ENCODE results near the gene METTL24. TPM values are rescaled to one million over a fixed set of nuclear protein-coding genes. Genes with fewer than 3 reads are reported as not detected.

The METTL24 gene
- total RNA-seq, 3 donors from 2014 or later = not detected

DNA sequence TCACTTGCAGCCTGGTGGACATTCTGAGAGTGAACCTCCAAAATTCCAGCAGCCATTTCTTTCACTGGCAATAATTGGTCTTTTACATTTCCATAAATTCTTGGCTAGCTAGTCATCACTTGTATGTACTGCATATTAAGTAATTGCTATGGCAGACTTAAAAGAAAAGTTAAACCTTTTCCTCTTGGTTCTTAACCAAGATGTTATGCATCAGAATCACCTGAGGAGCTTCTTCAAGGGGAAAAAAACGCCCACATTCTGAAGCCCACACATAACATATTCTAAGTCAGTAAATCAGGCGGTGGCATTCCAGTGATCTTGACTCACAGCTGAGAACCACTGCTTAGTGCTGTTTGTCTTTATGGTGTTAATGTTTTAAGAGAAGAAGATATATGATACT, 140.9 kb downstream of the METTL24 start:
- Mint-ChIP-seq H3K27me3 (ENCODE audit: low read depth) (no peaks in the 10 kb centered on the region), H3K9me3 (no peaks in the 10 kb centered on the region), H3K4me1 (ENCODE audit: low read depth) (no peaks in the 10 kb centered on the region), H3K4me3 (no peak overlapping the region), H3K36me3 (ENCODE audit: insufficient read depth) (peaks cover 31% of the 10 kb centered on the region)
- ATAC-seq (no peak), DNase-seq (no peak)

DNA sequence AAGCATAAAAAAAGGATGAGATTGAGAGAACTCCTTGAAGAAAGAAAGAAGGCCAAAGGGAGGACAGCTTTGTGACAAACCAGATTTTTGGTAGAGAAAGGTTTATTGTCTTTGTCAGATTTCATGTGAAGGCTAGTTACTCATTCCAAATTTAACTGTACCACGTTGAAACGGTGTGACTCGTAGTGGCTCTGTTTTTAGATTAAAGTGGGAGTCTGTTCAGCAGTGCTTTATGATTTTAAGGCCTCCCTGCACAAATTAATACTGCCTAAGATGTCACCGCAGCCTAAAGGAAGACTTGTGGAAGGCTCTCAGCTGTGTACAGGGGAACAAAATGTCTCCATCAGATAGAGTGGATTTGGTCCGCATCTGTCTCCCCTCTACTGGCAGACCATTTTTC, 142.0 kb downstream of the METTL24 start:
- DNase-seq = no peak
- H3K4me1 Mint-ChIP-seq (ENCODE audit: low read depth) = no peaks in the 10 kb centered on the region
- no peaks in the 10 kb centered on the region for H3K27me3 Mint-ChIP-seq (ENCODE audit: low read depth)
- H3K36me3 Mint-ChIP-seq (ENCODE audit: insufficient read depth) = peaks cover 36% of the 10 kb centered on the region
- no peak for ATAC-seq
- no peak overlapping the region for H3K4me3 Mint-ChIP-seq
- H3K9me3 Mint-ChIP-seq = no peaks in the 10 kb centered on the region

DNA sequence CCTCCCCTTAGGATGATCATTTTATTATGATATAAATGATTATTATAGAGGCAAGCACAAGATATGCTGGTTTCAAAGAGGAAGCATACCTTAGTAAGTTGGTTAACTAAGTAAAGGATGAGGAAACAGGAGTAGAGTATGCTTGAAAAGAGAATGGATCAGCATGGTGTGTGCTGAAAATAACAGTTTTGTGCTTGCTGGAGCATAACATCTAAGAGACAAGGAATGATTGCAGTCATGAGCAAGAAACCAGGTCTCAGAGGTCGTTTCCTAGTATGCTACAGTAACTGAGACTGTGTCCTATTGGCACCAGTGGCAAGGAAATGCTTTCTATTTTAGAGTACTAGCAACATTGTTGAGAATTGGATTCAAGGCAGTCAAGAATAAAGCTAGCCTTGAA, 143.8 kb downstream of the METTL24 start:
- DNase-seq (no peak), ATAC-seq (no peak)
- H3K4me3 Mint-ChIP-seq = no peak overlapping the region
- peaks cover 29% of the 10 kb centered on the region for H3K36me3 Mint-ChIP-seq (ENCODE audit: insufficient read depth)
- H3K4me1 Mint-ChIP-seq (ENCODE audit: low read depth) = no peaks in the 10 kb centered on the region
- no peaks in the 10 kb centered on the region for H3K9me3 Mint-ChIP-seq
- H3K27me3 Mint-ChIP-seq (ENCODE audit: low read depth) = no peaks in the 10 kb centered on the region

DNA sequence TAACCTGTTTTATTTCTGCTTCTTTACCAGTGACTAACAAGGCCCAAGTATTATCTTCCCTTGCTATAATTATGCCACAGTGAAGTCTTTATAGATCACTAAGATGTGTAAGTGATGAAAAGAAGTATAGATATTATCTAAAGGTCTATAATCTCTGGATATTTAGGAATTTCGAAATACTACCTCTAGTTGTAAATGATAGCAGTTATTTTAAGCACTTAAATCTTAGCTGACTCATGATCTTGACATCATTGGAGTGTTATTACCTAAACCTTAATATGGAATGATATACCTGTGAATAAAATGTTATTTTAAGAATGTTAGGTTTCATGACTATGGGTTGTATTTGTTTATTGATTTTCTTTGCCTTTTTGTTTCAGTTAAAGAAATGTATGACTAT, 146.4 kb downstream of the METTL24 start:
- DNase-seq (no peak), ATAC-seq (no peak)
- Mint-ChIP-seq H3K27me3 (ENCODE audit: low read depth) (no peaks in the 10 kb centered on the region), H3K4me1 (ENCODE audit: low read depth) (no peaks in the 10 kb centered on the region), H3K36me3 (ENCODE audit: insufficient read depth) (peaks cover 28% of the 10 kb centered on the region), H3K4me3 (no peak overlapping the region), H3K9me3 (no peaks in the 10 kb centered on the region)

DNA sequence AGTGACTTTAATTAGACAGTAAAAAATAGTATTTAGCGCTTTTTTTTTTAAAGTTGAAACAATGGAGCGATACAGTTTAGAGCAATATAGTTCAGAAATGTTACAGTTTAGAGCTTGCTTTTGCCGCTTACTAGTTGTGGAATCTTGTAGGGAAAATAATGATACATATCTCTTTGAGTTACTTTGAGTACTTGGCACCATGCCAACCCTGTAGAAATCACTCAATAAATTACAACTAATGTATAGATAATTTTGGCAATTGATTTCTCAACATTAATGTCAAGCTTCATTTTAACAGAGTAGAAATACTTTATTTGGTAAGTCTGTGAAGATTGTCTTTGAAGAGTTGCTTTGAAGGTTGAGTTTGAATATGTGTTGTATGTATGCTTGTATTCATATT, 150.5 kb downstream of the METTL24 start:
- Mint-ChIP-seq H3K27me3 (ENCODE audit: low read depth) (no peaks in the 10 kb centered on the region), H3K9me3 (no peaks in the 10 kb centered on the region), H3K4me1 (ENCODE audit: low read depth) (no peaks in the 10 kb centered on the region), H3K4me3 (no peak overlapping the region), H3K36me3 (ENCODE audit: insufficient read depth) (peaks cover 16% of the 10 kb centered on the region)
- ATAC-seq (no peak), DNase-seq (no peak)

DNA sequence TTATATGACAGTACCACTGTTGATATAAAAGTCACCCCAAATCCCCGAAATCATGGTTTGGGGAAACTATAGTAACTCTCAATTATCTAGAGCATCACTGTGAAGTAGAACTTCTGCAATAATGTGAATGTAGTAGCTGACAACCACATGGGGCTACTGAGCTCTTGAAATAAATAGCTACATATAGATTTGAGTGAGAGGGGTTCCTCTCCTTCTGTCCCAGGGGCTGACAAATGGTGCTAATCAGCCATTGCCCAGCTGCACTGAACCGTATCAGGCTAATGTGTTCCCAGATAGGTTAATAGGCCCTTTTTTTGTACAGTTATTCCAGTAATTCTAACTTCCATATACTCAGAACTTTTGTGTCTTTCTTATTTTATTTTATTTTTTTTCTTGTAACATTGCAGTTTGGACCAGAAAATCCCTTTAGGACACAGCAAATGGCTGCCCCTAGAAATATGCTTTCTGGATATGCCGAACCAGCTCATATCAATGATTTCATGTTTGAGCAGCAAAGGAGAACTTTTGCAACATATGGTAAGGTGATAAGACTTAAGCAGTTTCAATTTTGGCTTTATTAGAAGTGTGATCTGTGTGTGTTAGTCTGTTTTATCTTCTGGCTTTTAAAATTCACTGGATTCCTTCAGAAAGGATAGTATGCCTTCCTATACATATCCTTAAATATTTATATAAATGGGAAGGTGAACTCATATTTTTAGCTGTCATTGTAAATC, 156.8 kb downstream of the METTL24 start:
- Mint-ChIP-seq H3K36me3 (ENCODE audit: insufficient read depth) (peaks cover 2% of the 10 kb centered on the region), H3K4me3 (no peak overlapping the region), H3K4me1 (ENCODE audit: low read depth) (peaks cover 8% of the 10 kb centered on the region), H3K9me3 (no peaks in the 10 kb centered on the region), H3K27me3 (ENCODE audit: low read depth) (no peaks in the 10 kb centered on the region)
- DNase-seq (no peak), ATAC-seq (no peak)

DNA sequence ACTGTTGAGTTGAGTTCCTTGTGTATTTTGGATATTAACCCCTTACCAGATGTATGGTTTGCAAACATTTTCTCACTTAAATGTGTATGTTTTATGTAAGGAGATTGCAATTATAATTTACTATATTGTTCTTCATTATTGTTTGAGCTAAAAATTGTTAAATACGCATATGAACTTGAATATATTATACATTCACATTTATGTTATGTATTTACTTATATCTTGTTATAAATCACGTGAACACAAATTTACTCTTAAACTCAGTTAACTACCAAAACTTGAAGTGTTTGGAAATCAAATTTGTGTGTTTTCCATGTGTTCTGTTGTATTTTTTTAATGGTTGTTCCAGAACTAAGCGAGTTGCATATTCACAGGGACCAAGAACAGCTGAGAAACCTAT, 159.6 kb downstream of the METTL24 start:
- H3K4me3 Mint-ChIP-seq = no peak overlapping the region
- H3K4me1 Mint-ChIP-seq (ENCODE audit: low read depth) = peaks cover 18% of the 10 kb centered on the region
- DNase-seq (no peak), ATAC-seq (no peak)
- peaks cover 9% of the 10 kb centered on the region for H3K36me3 Mint-ChIP-seq (ENCODE audit: insufficient read depth)
- H3K9me3 Mint-ChIP-seq = no peaks in the 10 kb centered on the region
- H3K27me3 Mint-ChIP-seq (ENCODE audit: low read depth) = no peaks in the 10 kb centered on the region

DNA sequence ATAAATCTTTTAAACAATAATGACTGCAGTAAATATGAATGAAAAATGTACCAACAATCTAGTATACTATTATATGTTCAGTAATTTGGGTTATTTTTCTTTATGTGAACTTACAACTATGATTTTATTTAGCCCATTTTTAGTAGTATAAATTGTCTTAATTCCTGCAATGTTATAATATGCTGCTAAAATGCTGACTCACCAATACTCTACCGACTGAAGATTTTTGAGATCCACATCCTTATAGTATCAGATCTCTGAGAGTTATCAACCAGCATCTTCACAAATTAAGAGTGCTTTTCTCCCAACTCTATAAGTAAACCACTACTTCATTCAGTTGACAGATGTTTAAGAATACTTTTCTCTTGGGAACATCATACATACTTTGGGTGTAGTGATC, 161.3 kb downstream of the METTL24 start:
- ATAC-seq (no peak), DNase-seq (no peak)
- Mint-ChIP-seq H3K4me1 (ENCODE audit: low read depth) (peaks cover 18% of the 10 kb centered on the region), H3K4me3 (no peak overlapping the region), H3K9me3 (no peaks in the 10 kb centered on the region), H3K36me3 (ENCODE audit: insufficient read depth) (peaks cover 10% of the 10 kb centered on the region), H3K27me3 (ENCODE audit: low read depth) (no peaks in the 10 kb centered on the region)

DNA sequence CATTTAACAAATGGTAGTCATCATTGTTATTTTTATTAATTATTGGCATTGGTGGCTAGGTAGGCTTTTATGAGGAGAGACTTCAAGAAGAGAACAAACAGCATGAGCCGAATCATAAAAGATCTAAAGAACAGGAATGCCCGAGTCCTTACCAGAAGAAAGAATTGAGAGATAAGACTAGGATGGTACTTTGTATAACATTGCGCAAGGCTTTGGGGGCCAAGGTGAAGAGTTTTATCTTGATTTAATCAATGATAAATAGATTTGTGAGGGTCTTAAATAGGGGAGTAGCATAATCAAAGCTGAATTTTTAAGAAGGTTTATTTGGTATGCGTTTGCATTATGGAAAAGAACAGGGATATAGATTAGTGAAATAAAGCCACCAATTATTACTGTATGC, 162.5 kb downstream of the METTL24 start:
- ATAC-seq (no peak), DNase-seq (no peak)
- Mint-ChIP-seq H3K36me3 (ENCODE audit: insufficient read depth) (peaks cover 10% of the 10 kb centered on the region), H3K9me3 (no peaks in the 10 kb centered on the region), H3K4me1 (ENCODE audit: low read depth) (peaks cover 16% of the 10 kb centered on the region), H3K27me3 (ENCODE audit: low read depth) (no peaks in the 10 kb centered on the region), H3K4me3 (no peak overlapping the region)

Other genes with a start within 250 kb of the METTL24 start
- 1 to 10 TPM; 1.2 to 2.3 (median 1.9) TPM for gene WASF1, start 178.7 kb downstream of the METTL24 start, total RNA-seq
- gene CDC40, start 177.9 kb downstream of the METTL24 start, total RNA-seq = 10 to 100 TPM; 24.8 to 27.9 (median 26.3) TPM
- gene DDO, start 57.2 kb upstream of the METTL24 start, total RNA-seq = not detected
- not detected for gene SLC22A16, start 118.3 kb upstream of the METTL24 start, total RNA-seq

Measured in activated T-cell treated with anti-CD3 and anti-CD28 coated beads, Interleukin-2, amount 50 U/mL, for 4 hours (primary cell).